Muscle layer of colon (tissue), 2 donors: ENCODE data around the gene PALLD.
A peak's percentile ranks its signal among the peaks of the same experiment; 100 is the strongest.

ENCODE experiments used
- H3K27ac ChIP-seq: one replicate; pipeline ENCODE4 v1.7.0; 2013; ENCODE audit warnings: low read depth, mild to moderate bottlenecking, low read length, moderate library complexity
- H3K27me3 ChIP-seq, 2 donors: one replicate each; pipeline ENCODE4 v1.7.0; 2013; ENCODE audit warnings: low read length in 2 of 2, mild to moderate bottlenecking in 2 of 2; ENCODE audit not compliant: insufficient read depth in 2 of 2, control insufficient read depth in 1 of 2
- H3K36me3 ChIP-seq: one replicate; pipeline ENCODE4 v1.7.0; 2013; ENCODE audit warnings: mild to moderate bottlenecking, low read length; ENCODE audit not compliant: insufficient read depth
- H3K4me1 ChIP-seq: one replicate; pipeline ENCODE4 v1.7.0; 2013; ENCODE audit warnings: mild to moderate bottlenecking, low read length; ENCODE audit not compliant: insufficient read depth
- H3K4me3 ChIP-seq, 2 donors: one replicate each; pipeline ENCODE4 v1.7.0; 2013; ENCODE audit warnings: low read length in 2 of 2, low read depth in 1 of 2, mild to moderate bottlenecking in 1 of 2, moderate library complexity in 1 of 2
- H3K9ac ChIP-seq: one replicate; pipeline ENCODE4 v1.7.0; 2013; ENCODE audit warnings: low read length
- H3K9me3 ChIP-seq: one replicate; pipeline ENCODE4 v1.7.0; 2013; ENCODE audit warnings: mild to moderate bottlenecking, low read length
- donor health status: abdominal sarcoma.
- donor health status: Adenocarcinoma of cecum.

Gene PALLD

GRCh38 chr4:168630445-168631187 lies 133.8 kb downstream of the PALLD start:
- peak overlapping the region; percentile 42 for H3K9ac ChIP-seq
- H3K27ac ChIP-seq, result peak overlapping the region; percentile 75
- H3K27me3 ChIP-seq, result no peaks in the 10 kb centered on the region
- peaks cover 22% of the 10 kb centered on the region for H3K4me1 ChIP-seq
- peak overlapping the region; percentile 52 to 85 for H3K4me3 ChIP-seq
- no peaks in the 10 kb centered on the region for H3K36me3 ChIP-seq
- no peaks in the 10 kb centered on the region for H3K9me3 ChIP-seq

DNA sequence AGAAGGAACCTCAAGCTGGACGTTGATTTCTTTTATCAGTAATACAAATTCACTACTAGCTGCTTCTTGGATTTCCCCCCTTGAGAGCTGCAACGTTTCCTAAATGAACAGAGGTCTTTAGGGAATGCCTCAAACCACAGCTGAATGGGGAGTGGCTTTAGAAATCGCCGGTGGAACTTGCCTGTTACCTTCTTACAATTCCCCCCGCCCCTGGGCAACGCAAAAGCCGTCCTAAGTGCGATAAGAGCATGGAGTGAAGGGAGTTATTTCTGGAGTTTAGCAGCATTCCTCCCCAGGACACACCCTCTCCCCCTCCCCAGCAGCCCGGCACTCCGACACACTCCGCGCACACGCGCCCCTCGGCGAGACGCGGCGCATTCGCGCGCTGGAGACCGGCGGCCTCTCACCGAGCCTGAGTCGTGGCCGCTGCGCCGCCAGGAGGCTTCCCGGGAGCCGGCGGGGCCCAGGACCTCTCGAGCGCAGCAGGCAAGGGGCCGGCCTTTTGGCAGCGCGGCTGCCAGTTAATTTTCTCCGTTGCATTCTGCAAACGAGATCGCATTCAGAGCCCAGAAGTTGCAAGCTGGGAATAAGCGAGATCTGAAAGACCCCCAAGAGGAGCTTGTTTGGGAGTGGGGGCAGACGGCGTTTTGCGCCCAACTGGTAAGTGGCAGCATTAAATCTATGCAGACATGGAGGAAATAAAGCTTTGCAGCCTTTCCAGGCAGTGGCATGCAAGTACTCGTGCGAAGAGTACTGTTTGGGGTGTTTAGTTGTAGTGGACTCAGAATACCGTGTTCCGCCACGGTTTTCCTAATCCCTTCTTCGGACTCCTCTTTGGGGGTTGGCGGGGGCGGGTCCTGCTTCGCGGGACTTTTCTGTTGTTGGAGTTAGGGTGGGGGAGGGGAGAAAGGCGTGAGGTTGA lies 134.7 kb downstream of the PALLD start:
- Histone ChIP-seq H3K36me3 (no peaks in the 10 kb centered on the region), H3K27ac (peak overlapping the region; percentile 75), H3K4me3 (peak overlapping the region; percentile 52 to 85), H3K4me1 (peaks cover 30% of the 10 kb centered on the region), H3K27me3 (no peaks in the 10 kb centered on the region), H3K9ac (peak overlapping the region; percentile 77), H3K9me3 (no peaks in the 10 kb centered on the region)

DNA sequence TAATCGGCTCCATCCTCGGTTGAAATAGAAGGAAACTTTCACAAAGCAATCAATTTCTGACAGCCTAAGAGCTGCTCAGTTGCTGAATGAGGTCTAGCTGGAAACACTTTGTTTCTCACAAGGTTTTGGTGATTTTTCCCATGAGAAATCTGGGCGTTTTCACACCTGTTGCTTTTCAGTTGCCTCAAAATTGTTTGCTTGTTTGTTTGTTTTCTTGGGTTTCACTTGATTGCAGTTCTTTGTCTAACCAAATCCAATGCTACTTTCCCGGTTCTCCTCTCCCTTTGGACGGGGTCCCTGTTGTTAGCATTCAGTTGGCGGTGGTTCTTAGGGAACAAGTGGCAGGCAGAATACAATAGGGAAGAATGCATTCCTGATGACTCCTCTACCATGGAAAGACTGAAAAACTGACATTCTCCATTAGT lies 135.5 kb downstream of the PALLD start:
- H3K27ac ChIP-seq, result peak overlapping the region; percentile 75
- peak overlapping the region; percentile 52 to 85 for H3K4me3 ChIP-seq
- no peaks in the 10 kb centered on the region for H3K9me3 ChIP-seq
- H3K4me1 ChIP-seq, result peaks cover 38% of the 10 kb centered on the region
- H3K27me3 ChIP-seq, result no peaks in the 10 kb centered on the region
- H3K36me3 ChIP-seq, result no peaks in the 10 kb centered on the region
- H3K9ac ChIP-seq, result peak overlapping the region; percentile 77

DNA sequence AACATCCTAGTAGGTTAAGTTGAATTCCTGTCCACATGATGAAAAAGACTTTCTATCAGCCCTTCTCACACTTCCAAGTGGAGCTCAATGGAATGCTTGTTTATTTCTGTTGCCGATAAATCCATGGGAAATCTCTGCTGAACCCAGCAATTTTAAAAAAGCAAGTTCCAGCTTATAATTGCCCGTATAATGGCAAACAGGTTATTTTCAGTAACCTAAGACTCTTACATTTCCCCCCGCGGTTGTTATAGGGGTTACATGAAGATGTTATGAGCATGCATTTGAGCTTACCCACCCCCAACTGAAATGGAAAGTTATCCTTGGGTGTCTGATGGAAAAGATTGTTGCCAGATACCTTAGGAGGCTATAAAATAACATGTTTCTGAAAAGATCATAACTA lies 136.2 kb downstream of the PALLD start:
- Histone ChIP-seq H3K4me3 (peak overlapping the region in 1 of 2 donors; percentile 85), H3K27me3 (no peaks in the 10 kb centered on the region), H3K9me3 (no peaks in the 10 kb centered on the region), H3K27ac (no peak overlapping the region), H3K4me1 (peaks cover 42% of the 10 kb centered on the region), H3K9ac (peak overlapping the region; percentile 77), H3K36me3 (no peaks in the 10 kb centered on the region)

DNA sequence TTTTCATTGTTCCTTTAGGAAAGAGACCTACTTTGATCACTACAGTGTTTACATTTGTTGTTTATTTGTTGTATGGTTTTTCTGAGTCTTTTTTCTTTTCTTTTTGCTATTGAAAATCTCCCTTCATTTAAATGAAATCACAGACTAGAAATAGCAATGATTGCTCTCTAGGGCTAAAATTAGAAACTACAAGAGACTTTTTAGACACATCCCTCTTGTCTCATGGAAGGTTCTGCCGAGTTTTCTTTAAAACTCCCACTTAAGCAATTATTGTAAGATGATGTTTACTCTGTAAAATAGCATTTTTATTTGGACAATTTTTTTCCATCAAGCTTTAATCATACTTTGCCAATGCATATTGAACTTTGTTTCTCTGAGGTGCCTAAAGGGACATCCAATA lies 136.6 kb downstream of the PALLD start:
- Histone ChIP-seq H3K27ac (no peak overlapping the region), H3K36me3 (no peaks in the 10 kb centered on the region), H3K27me3 (no peaks in the 10 kb centered on the region), H3K4me3 (peak overlapping the region in 1 of 2 donors; percentile 85), H3K4me1 (peaks cover 42% of the 10 kb centered on the region), H3K9me3 (no peaks in the 10 kb centered on the region), H3K9ac (no peak overlapping the region)

DNA sequence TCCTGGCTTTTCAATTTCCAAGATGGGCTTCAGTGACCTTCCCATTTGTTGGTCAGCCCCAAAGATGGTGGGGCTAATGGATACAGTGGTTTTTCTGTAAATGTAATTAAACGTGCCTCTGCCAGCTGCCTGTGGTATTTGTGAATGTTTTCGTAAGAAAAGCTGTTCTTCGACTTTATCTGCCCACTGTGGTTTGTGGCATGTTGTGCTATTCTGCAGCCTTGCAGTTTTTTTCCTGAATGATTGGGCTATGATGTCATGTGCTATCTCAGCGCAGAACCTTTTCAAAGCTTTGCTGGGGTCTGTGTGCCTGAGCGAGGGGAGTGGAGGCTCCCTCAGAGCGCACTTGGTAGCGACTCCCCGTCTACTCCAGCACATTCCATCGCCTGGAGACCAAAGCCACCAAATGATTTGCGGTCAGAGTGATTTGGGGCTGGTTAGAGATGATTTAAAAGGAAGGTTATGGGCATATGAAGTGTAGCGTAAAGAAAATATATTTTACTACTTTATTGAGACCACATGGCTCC lies 137.5 kb downstream of the PALLD start:
- H3K27ac ChIP-seq, result peak overlapping the region; percentile 39
- H3K9ac ChIP-seq, result no peak overlapping the region
- H3K9me3 ChIP-seq, result no peaks in the 10 kb centered on the region
- H3K4me3 ChIP-seq, result peak overlapping the region in 1 of 2 donors; percentile 49
- H3K27me3 ChIP-seq, result no peaks in the 10 kb centered on the region
- H3K4me1 ChIP-seq, result peaks cover 42% of the 10 kb centered on the region
- H3K36me3 ChIP-seq, result no peaks in the 10 kb centered on the region

DNA sequence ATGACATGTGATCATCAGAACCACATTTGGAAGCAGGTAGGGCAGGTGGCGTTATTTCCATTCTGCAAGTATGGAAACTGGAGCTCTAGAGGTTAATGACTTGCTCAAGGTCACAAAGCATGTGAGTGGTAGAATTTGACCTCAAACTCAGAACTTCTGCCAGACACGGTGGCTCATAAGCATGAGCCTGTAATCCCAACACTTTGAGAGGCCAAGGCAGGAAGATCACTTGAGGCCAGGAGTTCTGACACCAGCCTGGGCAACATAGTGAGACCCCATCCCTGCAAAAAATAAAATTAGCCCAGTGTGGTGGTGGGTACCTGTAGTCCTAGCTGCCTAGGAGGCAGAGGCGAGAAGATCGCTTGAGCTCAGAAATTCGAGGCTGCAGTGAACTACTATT lies 139.2 kb downstream of the PALLD start:
- Histone ChIP-seq H3K36me3 (no peaks in the 10 kb centered on the region), H3K9me3 (no peaks in the 10 kb centered on the region), H3K27me3 (no peaks in the 10 kb centered on the region), H3K4me3 (no peak overlapping the region), H3K4me1 (peaks cover 42% of the 10 kb centered on the region), H3K27ac (no peak overlapping the region), H3K9ac (no peak overlapping the region)

- no peaks in the 10 kb centered on the region for H3K9me3 ChIP-seq
- no peaks in the 10 kb centered on the region for H3K27me3 ChIP-seq
- no peak overlapping the region for H3K4me3 ChIP-seq
- H3K4me1 ChIP-seq, result peaks cover 42% of the 10 kb centered on the region
- H3K27ac ChIP-seq, result peak overlapping the region; percentile 33
- H3K9ac ChIP-seq, result no peak overlapping the region
- H3K36me3 ChIP-seq, result no peaks in the 10 kb centered on the region
Observed at GRCh38 chr4:168636506-168637196, 139.8 kb downstream of the PALLD start.

- Histone ChIP-seq H3K27me3 (no peaks in the 10 kb centered on the region), H3K4me3 (no peak overlapping the region), H3K36me3 (no peaks in the 10 kb centered on the region), H3K9ac (no peak overlapping the region), H3K4me1 (peaks cover 48% of the 10 kb centered on the region), H3K9me3 (no peaks in the 10 kb centered on the region), H3K27ac (no peak overlapping the region)
Observed at GRCh38 chr4:168637872-168638756, 141.3 kb downstream of the PALLD start.

- Histone ChIP-seq H3K4me1 (peaks cover 39% of the 10 kb centered on the region), H3K27ac (no peak overlapping the region), H3K27me3 (no peaks in the 10 kb centered on the region), H3K36me3 (no peaks in the 10 kb centered on the region), H3K4me3 (no peak overlapping the region), H3K9me3 (no peaks in the 10 kb centered on the region), H3K9ac (no peak overlapping the region)
Observed at GRCh38 chr4:168639914-168640313, 143.1 kb downstream of the PALLD start.
